ENCODE data around the gene RFC2. TPM values are rescaled to one million over a fixed set of nuclear protein-coding genes. Genes with fewer than 3 reads are reported as not detected.

Gene RFC2
- total RNA-seq, 1 experiment from 2014 or later, result 75.6 TPM

DNA sequence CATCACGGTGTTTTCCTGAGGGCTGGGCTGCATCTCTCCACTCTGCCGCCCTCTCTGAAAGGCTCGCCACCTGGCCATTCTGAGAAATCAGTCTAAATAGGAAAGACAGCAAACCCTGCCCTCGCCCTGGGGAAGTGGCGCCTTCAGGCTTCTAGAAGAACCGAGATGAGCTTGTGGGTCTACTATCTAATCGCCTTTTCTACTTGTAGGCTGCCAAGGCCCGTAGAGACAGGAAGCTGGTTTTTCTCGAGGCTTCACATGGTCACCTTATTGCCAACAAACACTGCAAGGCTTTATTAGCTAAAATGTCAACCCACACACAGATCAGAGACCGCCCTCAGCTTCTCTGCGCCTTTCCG, 23.0 kb downstream of the RFC2 start:
- Histone ChIP-seq H3K27ac (ENCODE audit: low read depth, low read length) (no peak overlapping the region), H2AFZ (ENCODE audit: low read depth, low read length, poor library complexity, severe bottlenecking) (no peak overlapping the region), H4K20me1 (ENCODE audit: insufficient read depth) (no peaks in the 10 kb centered on the region), H3K36me3 (ENCODE audit: control insufficient read depth in 1 of 2, insufficient read depth in 2 of 2, low read length in 2 of 2) (peaks cover 31 to 44% of the 10 kb centered on the region in 2 experiments; a peak in 3 of 4 replicates), H3K79me2 (ENCODE audit: insufficient read depth, low read length) (no peaks in the 10 kb centered on the region), H3K9ac (ENCODE audit: low read length) (no peak overlapping the region), H3K9me3 (ENCODE audit: control insufficient read depth in 1 of 2, insufficient read depth in 1 of 2, low read depth in 1 of 2, low read length in 2 of 2) (no peaks in the 10 kb centered on the region), H3K4me1 (ENCODE audit: control insufficient read depth in 1 of 2, insufficient read depth in 2 of 2, low read length in 2 of 2) (no peaks in the 10 kb centered on the region), H3K4me3 (replicated peaks in 1 of 2; ENCODE audit: low read depth in 1 of 2, low read length in 2 of 2) (no peak overlapping the region), H3K9me2 (ENCODE audit: insufficient read depth) (no peaks in the 10 kb centered on the region), H3K4me2 (ENCODE audit: low read length) (no peak overlapping the region), H3K27me3 (ENCODE audit: insufficient read depth, low read length) (no peaks in the 10 kb centered on the region)
- no peak for DNase-seq (ENCODE audit: low read depth, low spot score)
- RAD21 ChIA-PET (ENCODE audit: low non-redundant PET in 1 of 2, low total read pairs in 2 of 2, uncharacterized antibody in 2 of 2, unreplicated experiment in 2 of 2), result no interaction called here
- POLR2A ChIA-PET, result interaction anchor here (1.2 kb wide), 1 partner anchor 12 kb away, joined by 3 read pairs; no protein-coding TSS in a partner anchor
- TF ChIP-seq POLR2AphosphoS5 (IDR thresholded peaks at IDR 0.05; ENCODE audit: low read depth, low read length) (no peak), FOSL1 (IDR thresholded peaks at IDR 0.05; ENCODE audit: low read depth) (no peak), RAD21 (IDR thresholded peaks at IDR 0.05; ENCODE audit: low read depth) (no peak), EGR1 (IDR thresholded peaks at IDR 0.05; ENCODE audit: low read depth) (no peak), ATF3 (IDR thresholded peaks at IDR 0.05) (no peak), POLR2A (IDR thresholded peaks at IDR 0.05; ENCODE audit: borderline replicate concordance, extremely low read depth, insufficient read depth, insufficient read length) (no peak), JUND (IDR thresholded peaks at IDR 0.05) (no peak), EZH2 (IDR thresholded peaks at IDR 0.05) (no peak), CEBPB (IDR thresholded peaks at IDR 0.05; ENCODE audit: low read depth) (no peak), EZH2phosphoT487 (IDR thresholded peaks at IDR 0.05; ENCODE audit: borderline replicate concordance) (no peak), SRF (IDR thresholded peaks at IDR 0.05; ENCODE audit: low read depth) (no peak), ZFX (IDR thresholded peaks at IDR 0.05) (no peak)
- TF ChIP-seq, protein P1, sequence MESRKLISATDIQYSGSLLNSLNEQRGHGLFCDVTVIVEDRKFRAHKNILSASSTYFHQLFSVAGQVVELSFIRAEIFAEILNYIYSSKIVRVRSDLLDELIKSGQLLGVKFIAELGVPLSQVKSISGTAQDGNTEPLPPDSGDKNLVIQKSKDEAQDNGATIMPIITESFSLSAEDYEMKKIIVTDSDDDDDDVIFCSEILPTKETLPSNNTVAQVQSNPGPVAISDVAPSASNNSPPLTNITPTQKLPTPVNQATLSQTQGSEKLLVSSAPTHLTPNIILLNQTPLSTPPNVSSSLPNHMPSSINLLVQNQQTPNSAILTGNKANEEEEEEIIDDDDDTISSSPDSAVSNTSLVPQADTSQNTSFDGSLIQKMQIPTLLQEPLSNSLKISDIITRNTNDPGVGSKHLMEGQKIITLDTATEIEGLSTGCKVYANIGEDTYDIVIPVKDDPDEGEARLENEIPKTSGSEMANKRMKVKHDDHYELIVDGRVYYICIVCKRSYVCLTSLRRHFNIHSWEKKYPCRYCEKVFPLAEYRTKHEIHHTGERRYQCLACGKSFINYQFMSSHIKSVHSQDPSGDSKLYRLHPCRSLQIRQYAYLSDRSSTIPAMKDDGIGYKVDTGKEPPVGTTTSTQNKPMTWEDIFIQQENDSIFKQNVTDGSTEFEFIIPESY (IDR thresholded peaks at IDR 0.05; ENCODE audit: extremely low read depth, insufficient replicate concordance, low read length), result no peak
- no peak for ATAC-seq
- intact Hi-C loops (cut with micrococcal nuclease), result no loop called here
- CTCF ChIA-PET, result interaction anchor here (1.6 kb wide), 1 partner anchor 25 kb away, joined by 4 read pairs; no protein-coding TSS in a partner anchor
- BruUV-seq (replicated peaks), result no TSS peak
